Esophagus squamous epithelium (tissue), 4 donors: Measurements from ENCODE around the gene MKS1.

Source experiments
- CTCF ChIP-seq, 6 experiments: fragments of 450-650 bp in 4 of 6; fragments of 200-600 bp in 2 of 6; sonication (generic) in 2 of 6; IDR thresholded peaks; one replicate each; pipeline ENCODE4 v1.5.1; 2016 to 2019; ENCODE audit warnings: antibody characterized with exemption in 6 of 6, mild to moderate bottlenecking in 4 of 6, moderate library complexity in 4 of 6
- POLR2A ChIP-seq, 4 donors: fragments of 450-650 bp; IDR thresholded peaks; one replicate each; pipeline ENCODE4 v1.6.1; 2017; ENCODE audit warnings: antibody characterized with exemption in 4 of 4, mild to moderate bottlenecking in 4 of 4, moderate library complexity in 3 of 4

GRCh38 chr17:58229881-58230280, 10.8 kb upstream of the MKS1 start:
- TF ChIP-seq CTCF (IDR thresholded peaks at IDR 0.05) (no peak), POLR2A (IDR thresholded peaks at IDR 0.05) (no peak)
